Cardiac fibroblast (primary cell): ENCODE results near the gene PAIP2.
A peak's percentile ranks its signal among the peaks of the same experiment; 100 is the strongest.

Experiments used
- DNase-seq, 2 donors: peaks; one replicate each; pipeline versions ENCODE4 v3.0.0 to v3.0.0-alpha.2; 2010; ENCODE audit warnings: low read depth in 2 of 2
- H3K4me3 ChIP-seq, 2 donors: replicated peaks in 1 of 2; 1 replicate in 1 of 2; 2 replicates in 1 of 2; pipeline ENCODE4 v1.5.1; 2011; ENCODE audit warnings: low read depth in 2 of 2, low read length in 2 of 2, mild to moderate bottlenecking in 2 of 2, moderate library complexity in 1 of 2
- TF ChIP-seq, protein P1 (sequence below): IDR thresholded peaks from one replicate; pipeline ENCODE4 v1.5.1; 2011; ENCODE audit warnings: low read depth, mild to moderate bottlenecking, low read length, inconsistent platforms

The PAIP2 gene

GRCh38 chr5:139378101-139378825, 36.6 kb downstream of the PAIP2 start:
- H3K4me3 ChIP-seq = no peak overlapping the region
- TF ChIP-seq, protein P1, sequence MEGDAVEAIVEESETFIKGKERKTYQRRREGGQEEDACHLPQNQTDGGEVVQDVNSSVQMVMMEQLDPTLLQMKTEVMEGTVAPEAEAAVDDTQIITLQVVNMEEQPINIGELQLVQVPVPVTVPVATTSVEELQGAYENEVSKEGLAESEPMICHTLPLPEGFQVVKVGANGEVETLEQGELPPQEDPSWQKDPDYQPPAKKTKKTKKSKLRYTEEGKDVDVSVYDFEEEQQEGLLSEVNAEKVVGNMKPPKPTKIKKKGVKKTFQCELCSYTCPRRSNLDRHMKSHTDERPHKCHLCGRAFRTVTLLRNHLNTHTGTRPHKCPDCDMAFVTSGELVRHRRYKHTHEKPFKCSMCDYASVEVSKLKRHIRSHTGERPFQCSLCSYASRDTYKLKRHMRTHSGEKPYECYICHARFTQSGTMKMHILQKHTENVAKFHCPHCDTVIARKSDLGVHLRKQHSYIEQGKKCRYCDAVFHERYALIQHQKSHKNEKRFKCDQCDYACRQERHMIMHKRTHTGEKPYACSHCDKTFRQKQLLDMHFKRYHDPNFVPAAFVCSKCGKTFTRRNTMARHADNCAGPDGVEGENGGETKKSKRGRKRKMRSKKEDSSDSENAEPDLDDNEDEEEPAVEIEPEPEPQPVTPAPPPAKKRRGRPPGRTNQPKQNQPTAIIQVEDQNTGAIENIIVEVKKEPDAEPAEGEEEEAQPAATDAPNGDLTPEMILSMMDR = no peak
- DNase-seq = no peak

DNA sequence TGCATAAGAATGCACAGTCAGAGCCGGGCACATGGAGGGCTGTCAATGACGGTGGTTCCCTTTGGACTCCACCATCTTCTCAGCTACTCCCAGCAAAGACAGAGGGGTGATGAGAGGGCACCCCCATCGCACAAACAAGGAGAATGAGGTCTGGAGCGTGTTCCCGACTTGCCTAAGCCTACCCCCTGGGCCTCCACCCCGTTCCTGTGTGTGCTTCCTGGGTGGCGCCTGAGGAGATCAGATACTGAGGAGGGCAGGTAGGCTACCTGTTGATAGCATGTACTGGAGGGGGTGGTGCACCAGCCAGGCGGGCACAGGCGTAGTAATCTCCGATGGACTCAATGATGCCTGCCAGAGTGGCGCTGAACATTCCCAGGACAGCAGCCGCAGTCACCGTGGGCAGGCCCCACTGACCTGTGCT, 37.3 kb downstream of the PAIP2 start:
- TF ChIP-seq, protein P1 = no peak
- H3K4me3 ChIP-seq = no peak overlapping the region

DNA sequence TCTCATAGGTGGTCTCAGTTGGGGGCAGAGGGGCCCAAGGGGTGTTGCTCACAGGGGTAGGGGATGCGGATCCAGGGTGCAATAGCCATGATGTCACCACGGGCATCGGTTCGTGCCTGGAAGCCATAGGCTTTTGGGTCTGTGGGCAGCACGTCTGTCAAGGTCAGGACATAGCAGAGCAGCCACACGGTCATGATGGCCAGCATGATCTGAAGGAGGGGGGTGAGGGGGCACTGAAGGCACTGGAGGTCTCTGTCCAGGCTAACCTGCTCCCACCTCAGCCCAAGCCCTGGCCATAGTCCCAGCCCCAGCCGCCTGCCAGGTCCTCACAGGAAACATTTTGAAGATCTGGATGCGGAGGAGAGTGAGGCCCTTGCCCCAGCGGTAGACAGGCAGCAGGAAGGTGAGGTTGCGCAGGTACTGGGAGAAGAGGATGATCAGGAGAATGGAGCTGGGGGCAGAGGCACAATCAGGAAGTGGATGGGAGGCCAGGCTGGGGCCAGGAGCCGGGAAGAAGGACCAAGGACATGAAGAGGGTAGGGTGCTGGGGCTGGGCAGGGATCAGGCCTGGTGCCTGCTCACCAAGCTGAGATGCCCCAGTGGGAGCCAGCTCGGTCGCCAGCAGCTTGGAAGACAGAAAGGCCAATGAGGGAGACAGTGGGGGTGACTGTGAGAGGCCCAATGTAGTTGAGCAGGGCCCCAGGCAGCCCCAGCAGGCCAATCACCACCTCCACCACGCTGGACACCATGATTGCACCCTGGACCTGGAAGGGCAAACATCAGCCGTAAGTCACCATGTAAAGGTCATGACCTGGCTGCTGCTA, 38.2 kb downstream of the PAIP2 start:
- TF ChIP-seq, protein P1 = no peak

More for the DNA sequence above, 37.3 kb downstream of the PAIP2 start:
- DNase-seq = no peak

GRCh38 chr5:139381837-139382761, 40.4 kb downstream of the PAIP2 start:
- TF ChIP-seq, protein P1 = no peak
- no peak overlapping the region for H3K4me3 ChIP-seq
- DNase-seq = no peak

More for the DNA sequence above, 38.2 kb downstream of the PAIP2 start:
- no peak overlapping the region for H3K4me3 ChIP-seq
- DNase-seq = no peak

- TF ChIP-seq, protein P1 = no peak
- H3K4me3 ChIP-seq = no peak overlapping the region
- no peak for DNase-seq
Observed at GRCh38 chr5:139382807-139383206, 41.2 kb downstream of the PAIP2 start.

- peak in 1 of 2 donors; percentile 22 for DNase-seq
- TF ChIP-seq, protein P1 = no peak
Observed at GRCh38 chr5:139383275-139383992, 41.8 kb downstream of the PAIP2 start, which contains the start of gene SLC23A1. SLC23A1 (minus strand) TSS chr5:139383297; CDS start chr5:139383253, 44 bp downstream.

More at GRCh38 chr5:139383275-139383992, 41.8 kb downstream of the PAIP2 start, which contains the start of gene SLC23A1:
- H3K4me3 ChIP-seq = no peak within 1 kb of the TSS
